SU-DHL-6 (cell line): ENCODE results near the gene CYB5R3.

Experiments used
- H2AFZ ChIP-seq: fragments of 200-600 bp; sonication (generic); 2 replicates; pipeline ENCODE4 v1.6.1; 2014; ENCODE audit warnings: low read depth, mild to moderate bottlenecking, moderate library complexity, mixed read lengths, antibody characterized with exemption, low read length; ENCODE audit not compliant: severe bottlenecking
- H3F3A ChIP-seq: fragments of 200-600 bp; shearing (Covaris generic); 2 replicates; pipeline ENCODE4 v1.6.0; 2016; ENCODE audit warnings: antibody characterized with exemption, mild to moderate bottlenecking; ENCODE audit not compliant: insufficient read depth
- H3K27ac ChIP-seq: fragments of 200-600 bp; sonication (generic); 2 replicates; pipeline ENCODE4 v1.5.1; 2016; ENCODE audit warnings: low read depth, mild to moderate bottlenecking, low read length, moderate library complexity, mixed read lengths
- H3K27me3 ChIP-seq: fragments of 200-600 bp; sonication (generic), shearing (Covaris generic); 2 replicates; pipeline ENCODE4 v1.6.0; 2014; ENCODE audit warnings: mild to moderate bottlenecking, low read length
- H3K36me3 ChIP-seq: fragments of 200-600 bp; sonication (generic); 2 replicates; pipeline ENCODE4 v1.6.1; 2014; ENCODE audit warnings: mild to moderate bottlenecking, low read length, mixed read lengths
- H3K4me2 ChIP-seq: fragments of 300-600, 200-600 bp; shearing (Covaris generic), sonication (generic); 2 replicates; pipeline ENCODE4 v1.6.0; 2014; ENCODE audit warnings: low read length, low read depth, mild to moderate bottlenecking; ENCODE audit not compliant: poor library complexity, severe bottlenecking
- H3K4me3 ChIP-seq: fragments of 200-600 bp; sonication (generic); 2 replicates; pipeline ENCODE4 v1.5.1; 2014; ENCODE audit warnings: antibody characterized with exemption, low read length, mild to moderate bottlenecking, mixed read lengths; ENCODE audit not compliant: insufficient read depth, poor library complexity, severe bottlenecking
- H3K79me2 ChIP-seq: fragments of 200-600 bp; sonication (generic); 2 replicates; pipeline ENCODE4 v1.6.1; 2014; ENCODE audit warnings: mild to moderate bottlenecking, low read length, moderate library complexity; ENCODE audit not compliant: insufficient read depth
- H3K9ac ChIP-seq: fragments of 200-600 bp; sonication (generic); 2 replicates; pipeline ENCODE4 v1.7.0; 2014; ENCODE audit warnings: mild to moderate bottlenecking, low read length
- H3K9me2 ChIP-seq: fragments of 200-600 bp; sonication (generic); replicated peaks from 2 replicates; pipeline ENCODE4 v1.6.1; 2014; ENCODE audit warnings: low read length; ENCODE audit not compliant: insufficient read depth
- H3K9me3 ChIP-seq: fragments of 200-600 bp; sonication (generic); 2 replicates; pipeline ENCODE4 v1.6.1; 2014; ENCODE audit warnings: low read length, mixed read lengths; ENCODE audit not compliant: insufficient read depth
- H4K20me1 ChIP-seq: fragments of 200-600 bp; sonication (generic); 2 replicates; pipeline ENCODE4 v1.6.1; 2014; ENCODE audit warnings: low read depth, mild to moderate bottlenecking, antibody characterized with exemption, low read length, moderate library complexity, mixed read lengths
- CTCF ChIP-seq: fragments of 200-600 bp; sonication (generic); IDR thresholded peaks from one replicate; pipeline ENCODE4 v1.5.1; 2017; ENCODE audit warnings: antibody characterized with exemption, mild to moderate bottlenecking, low read length, moderate library complexity; ENCODE audit not compliant: insufficient read depth, poor library complexity, severe bottlenecking
- EZH2phosphoT487 ChIP-seq: fragments of 200-600 bp; sonication (generic), shearing (Covaris generic); conservative IDR thresholded peaks from 2 replicates; pipeline ENCODE4 v1.6.1; 2018; ENCODE audit warnings: mild to moderate bottlenecking, antibody characterized with exemption, low read length, moderate library complexity, mixed read lengths

CYB5R3 gene

GRCh38 chr22:42646569-42647525, 2.3 kb downstream of the CYB5R3 start:
- H4K20me1 ChIP-seq = no peaks in the 10 kb centered on the region
- H3K79me2 ChIP-seq = no peaks in the 10 kb centered on the region
- H3K27me3 ChIP-seq = no peaks in the 10 kb centered on the region
- H3K4me3 ChIP-seq = no peak overlapping the region
- TF ChIP-seq CTCF (no peak), EZH2phosphoT487 (no peak)
- no peak overlapping the region for H2AFZ ChIP-seq
- H3K9me2 ChIP-seq = no peaks in the 10 kb centered on the region
- no peak overlapping the region for H3K4me2 ChIP-seq
- no peak overlapping the region for H3K9ac ChIP-seq
- H3F3A ChIP-seq = no peaks in the 10 kb centered on the region
- H3K9me3 ChIP-seq = no peaks in the 10 kb centered on the region
- no peak overlapping the region for H3K27ac ChIP-seq
- H3K36me3 ChIP-seq = no peaks in the 10 kb centered on the region

- Histone ChIP-seq H2AFZ (no peak overlapping the region), H3K4me2 (no peak overlapping the region), H3K79me2 (no peaks in the 10 kb centered on the region), H3F3A (no peaks in the 10 kb centered on the region), H3K9me2 (no peaks in the 10 kb centered on the region), H3K9ac (no peak overlapping the region), H3K4me3 (no peak overlapping the region), H3K27ac (no peak overlapping the region), H3K27me3 (no peaks in the 10 kb centered on the region), H3K9me3 (no peaks in the 10 kb centered on the region), H4K20me1 (no peaks in the 10 kb centered on the region), H3K36me3 (no peaks in the 10 kb centered on the region)
- TF ChIP-seq CTCF = no peak
- TF ChIP-seq EZH2phosphoT487 = no peak
These were observed 3.1 kb downstream of the CYB5R3 start for GRCh38 chr22:42645938-42646568.

GRCh38 chr22:42645341-42645937, 3.8 kb downstream of the CYB5R3 start:
- H3K4me2 ChIP-seq = no peak overlapping the region
- no peak for TF ChIP-seq EZH2phosphoT487

More at GRCh38 chr22:42645341-42645937, 3.8 kb downstream of the CYB5R3 start:
- Histone ChIP-seq H3K27me3 (no peaks in the 10 kb centered on the region), H3K27ac (no peak overlapping the region), H3K79me2 (no peaks in the 10 kb centered on the region), H3F3A (no peaks in the 10 kb centered on the region), H4K20me1 (no peaks in the 10 kb centered on the region), H3K4me3 (no peak overlapping the region), H3K9me3 (no peaks in the 10 kb centered on the region), H3K9ac (no peak overlapping the region), H3K36me3 (no peaks in the 10 kb centered on the region), H2AFZ (no peak overlapping the region), H3K9me2 (no peaks in the 10 kb centered on the region)
